Activated naive CD4-positive, alpha-beta T cell treated with anti-CD3 and anti-CD28 coated beads for 36 hours (primary cell): ENCODE data around the gene IFNK. TPM values are rescaled to one million over a fixed set of nuclear protein-coding genes. Genes with fewer than 3 reads are reported as not detected.

Experiments
- CTCF ChIA-PET: fragments of 350-600 bp; sonication (Branson Sonifier 250); formaldehyde crosslinking; loops from one replicate; lab custom pipeline; 2021; ENCODE audit warnings: antibody characterized with exemption; lab: Charles Lee
- DNase-seq: peaks from one replicate; pipeline ENCODE4 v3.0.0-alpha.2; 2020
- H3K27ac Mint-ChIP-seq: one replicate; pipeline ENCODE4 v1.8.0; 2021; ENCODE audit warnings: mild to moderate bottlenecking, mixed read lengths
- H3K27me3 Mint-ChIP-seq: one replicate; pipeline ENCODE4 v1.8.0; 2021; ENCODE audit warnings: low read depth, mixed read lengths
- H3K36me3 Mint-ChIP-seq: one replicate; pipeline ENCODE4 v1.8.0; 2021; ENCODE audit warnings: low read depth, mixed read lengths
- H3K4me1 Mint-ChIP-seq: one replicate; pipeline ENCODE4 v1.8.0; 2021; ENCODE audit warnings: low read depth, mixed read lengths
- H3K4me3 Mint-ChIP-seq: one replicate; pipeline ENCODE4 v1.8.0; 2021; ENCODE audit warnings: mild to moderate bottlenecking, moderate library complexity, mixed read lengths
- H3K9me3 Mint-ChIP-seq: one replicate; pipeline ENCODE4 v1.8.0; 2021; ENCODE audit warnings: mixed read lengths
- intact Hi-C: fragments of 100-400 bp; cut with micrococcal nuclease; formaldehyde crosslinking; loops from one replicate; pipeline ENCODE4 v1.15.1; 2023
- total RNA-seq, 2 experiments: library from RNA; stranded (reverse); gene quantifications; one replicate each; pipeline ENCODE4 v1.2.3, GENCODE V29; 2021

The IFNK gene
- under 1 TPM in 1 of 2 experiments, not detected in 1; 0.24 TPM for total RNA-seq

- no peak within 1 kb of the TSS for H3K4me3 Mint-ChIP-seq
- intact Hi-C loops = loop anchor here (1.0 kb wide), 4 partner anchors 19 to 157 kb away; no protein-coding TSS in a partner anchor
These were observed at the start of gene IFNK for GRCh38 chr9:27524236-27524635. TSS of gene IFNK (plus strand) at chr9:27524290. CDS start at chr9:27524337, 47 bp downstream.

GRCh38 chr9:27474305-27474704 lies 49.8 kb upstream of the IFNK start:
- peaks cover 14% of the 10 kb centered on the region for H3K9me3 Mint-ChIP-seq
- H3K36me3 Mint-ChIP-seq = peaks cover 6% of the 10 kb centered on the region
- CTCF ChIA-PET = interaction anchor here (0.6 kb wide), 1 partner anchor 463 kb away, joined by 3 read pairs; no protein-coding TSS in a partner anchor
- H3K4me1 Mint-ChIP-seq = peaks cover 3% of the 10 kb centered on the region
- intact Hi-C loops = no loop called here
- no peak for DNase-seq
- peaks cover 3% of the 10 kb centered on the region for H3K27me3 Mint-ChIP-seq
- H3K4me3 Mint-ChIP-seq = no peak overlapping the region
- H3K27ac Mint-ChIP-seq = no peak overlapping the region

More at GRCh38 chr9:27524236-27524635, at the start of gene IFNK:
- H3K27me3 Mint-ChIP-seq = peaks cover 8% of the 10 kb centered on the region
- CTCF ChIA-PET = no interaction called here
- H3K36me3 Mint-ChIP-seq = peaks cover 2% of the 10 kb centered on the region
- no peaks in the 10 kb centered on the region for H3K9me3 Mint-ChIP-seq
- H3K27ac Mint-ChIP-seq = peak within 1 kb of the TSS; percentile 57
- no peak for DNase-seq
- peaks cover 14% of the 10 kb centered on the region for H3K4me1 Mint-ChIP-seq

GRCh38 chr9:27475057-27475595 lies 49.0 kb upstream of the IFNK start:
- Mint-ChIP-seq H3K4me1 (peaks cover 3% of the 10 kb centered on the region), H3K9me3 (peaks cover 15% of the 10 kb centered on the region), H3K27ac (no peak overlapping the region), H3K4me3 (no peak overlapping the region), H3K27me3 (peaks cover 3% of the 10 kb centered on the region), H3K36me3 (peaks cover 6% of the 10 kb centered on the region)
- DNase-seq = no peak
- CTCF ChIA-PET = interaction anchor here (0.6 kb wide), 1 partner anchor 464 kb away, joined by 3 read pairs; no protein-coding TSS in a partner anchor
- intact Hi-C loops = no loop called here

DNA sequence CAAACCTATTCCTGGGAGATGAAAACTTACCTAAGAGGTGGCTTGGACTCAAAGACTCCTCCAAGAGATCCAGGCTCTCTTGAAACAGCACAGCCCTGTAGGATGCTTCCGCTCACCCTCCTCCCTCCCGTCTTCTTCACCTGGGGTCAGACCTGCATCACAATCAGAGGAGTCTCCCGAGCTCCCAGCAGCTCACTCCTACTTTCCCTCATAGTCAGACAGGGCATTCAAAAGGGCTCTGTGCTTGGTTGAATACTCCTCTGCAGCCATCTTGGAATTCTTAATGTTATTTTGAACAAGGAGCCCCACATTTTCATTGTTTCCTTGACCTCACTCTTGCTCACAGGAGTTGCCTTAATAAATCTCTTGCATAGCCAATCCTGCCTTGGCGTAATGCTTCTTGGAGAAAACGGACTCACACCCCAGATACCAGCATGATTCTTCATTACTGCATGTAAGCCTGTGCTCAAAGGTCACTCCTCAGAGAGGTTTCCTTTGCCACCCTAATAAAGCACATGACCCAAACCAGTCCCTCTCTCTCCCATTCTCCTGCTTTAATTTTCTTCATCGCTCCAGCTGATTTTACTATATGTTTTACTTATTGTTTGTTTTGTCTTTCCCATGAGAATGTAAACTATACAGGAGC lies 47.1 kb upstream of the IFNK start:
- CTCF ChIA-PET = no interaction called here
- H3K4me1 Mint-ChIP-seq = peaks cover 3% of the 10 kb centered on the region
- peaks cover 6% of the 10 kb centered on the region for H3K36me3 Mint-ChIP-seq
- peaks cover 15% of the 10 kb centered on the region for H3K9me3 Mint-ChIP-seq
- no peak overlapping the region for H3K4me3 Mint-ChIP-seq
- intact Hi-C loops = no loop called here
- DNase-seq = no peak
- H3K27me3 Mint-ChIP-seq = peaks cover 3% of the 10 kb centered on the region
- no peak overlapping the region for H3K27ac Mint-ChIP-seq

- H3K36me3 Mint-ChIP-seq = peaks cover 6% of the 10 kb centered on the region
- H3K27me3 Mint-ChIP-seq = no peaks in the 10 kb centered on the region
- H3K4me1 Mint-ChIP-seq = peaks cover 3% of the 10 kb centered on the region
- peaks cover 15% of the 10 kb centered on the region for H3K9me3 Mint-ChIP-seq
- DNase-seq = no peak
- no peak overlapping the region for H3K27ac Mint-ChIP-seq
- intact Hi-C loops = no loop called here
- no peak overlapping the region for H3K4me3 Mint-ChIP-seq
- CTCF ChIA-PET = no interaction called here
These were observed 45.8 kb upstream of the IFNK start for GRCh38 chr9:27478322-27478721.

DNA sequence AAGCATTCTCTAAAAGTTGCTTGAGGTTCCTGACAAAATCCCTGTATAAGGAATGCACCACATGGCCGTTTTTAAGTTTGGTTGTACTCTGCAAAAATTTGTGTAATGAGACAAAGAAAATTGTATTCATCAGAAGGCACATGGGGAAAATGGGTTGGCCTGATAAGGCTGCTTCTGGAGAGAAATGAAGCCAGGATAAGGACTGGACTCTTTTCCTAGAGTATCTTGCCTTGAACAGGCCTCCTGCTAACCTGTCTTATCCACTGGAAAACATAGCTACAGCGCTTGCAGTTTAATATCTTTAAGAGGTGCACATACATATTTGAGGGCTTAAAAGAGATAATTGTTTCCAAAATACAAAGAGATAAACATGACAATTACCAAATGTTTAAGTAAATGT lies 41.4 kb upstream of the IFNK start:
- Mint-ChIP-seq H3K4me3 (no peak overlapping the region), H3K36me3 (peaks cover 5% of the 10 kb centered on the region), H3K4me1 (peaks cover 14% of the 10 kb centered on the region), H3K27me3 (no peaks in the 10 kb centered on the region), H3K27ac (no peak overlapping the region), H3K9me3 (peaks cover 15% of the 10 kb centered on the region)
- intact Hi-C loops = no loop called here
- CTCF ChIA-PET = interaction anchor here (0.7 kb wide), 1 partner anchor 24 kb away, joined by 3 read pairs; no protein-coding TSS in a partner anchor
- no peak for DNase-seq

GRCh38 chr9:27483576-27483975 lies 40.5 kb upstream of the IFNK start:
- intact Hi-C loops = no loop called here
- CTCF ChIA-PET = interaction anchor here (0.7 kb wide), 1 partner anchor 23 kb away, joined by 3 read pairs; no protein-coding TSS in a partner anchor
- no peak overlapping the region for H3K4me3 Mint-ChIP-seq
- peaks cover 3% of the 10 kb centered on the region for H3K36me3 Mint-ChIP-seq
- DNase-seq = no peak
- no peaks in the 10 kb centered on the region for H3K27me3 Mint-ChIP-seq
- peaks cover 14% of the 10 kb centered on the region for H3K4me1 Mint-ChIP-seq
- peaks cover 9% of the 10 kb centered on the region for H3K9me3 Mint-ChIP-seq
- H3K27ac Mint-ChIP-seq = no peak overlapping the region

DNA sequence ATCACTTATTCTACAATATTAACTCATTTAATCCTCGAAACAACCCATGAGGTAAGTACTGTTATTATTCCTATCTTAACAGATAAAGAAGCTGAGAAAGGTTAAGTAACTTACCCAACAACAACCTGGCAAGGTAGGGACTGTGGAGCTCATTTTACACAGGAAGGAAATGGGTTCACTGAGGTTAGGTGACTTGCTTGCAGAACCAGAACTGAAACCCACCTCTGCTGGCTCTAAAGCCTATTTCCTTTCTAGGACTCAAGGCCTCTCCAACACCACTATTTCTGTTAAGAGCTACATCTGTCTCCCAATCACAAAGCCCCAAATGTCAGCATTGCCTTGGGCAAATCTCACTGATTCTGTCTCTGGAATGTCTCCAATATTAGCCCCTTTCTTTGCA lies 38.9 kb upstream of the IFNK start:
- Mint-ChIP-seq H3K4me1 (peaks cover 25% of the 10 kb centered on the region), H3K36me3 (peaks cover 2% of the 10 kb centered on the region), H3K9me3 (no peaks in the 10 kb centered on the region), H3K27me3 (no peaks in the 10 kb centered on the region), H3K27ac (no peak overlapping the region), H3K4me3 (no peak overlapping the region)
- CTCF ChIA-PET = interaction anchor here (1.0 kb wide), 1 partner anchor 44 kb away, joined by 5 read pairs; the partner anchor contains the start of gene MOB3B
- intact Hi-C loops = no loop called here
- peak; percentile 18 for DNase-seq

DNA sequence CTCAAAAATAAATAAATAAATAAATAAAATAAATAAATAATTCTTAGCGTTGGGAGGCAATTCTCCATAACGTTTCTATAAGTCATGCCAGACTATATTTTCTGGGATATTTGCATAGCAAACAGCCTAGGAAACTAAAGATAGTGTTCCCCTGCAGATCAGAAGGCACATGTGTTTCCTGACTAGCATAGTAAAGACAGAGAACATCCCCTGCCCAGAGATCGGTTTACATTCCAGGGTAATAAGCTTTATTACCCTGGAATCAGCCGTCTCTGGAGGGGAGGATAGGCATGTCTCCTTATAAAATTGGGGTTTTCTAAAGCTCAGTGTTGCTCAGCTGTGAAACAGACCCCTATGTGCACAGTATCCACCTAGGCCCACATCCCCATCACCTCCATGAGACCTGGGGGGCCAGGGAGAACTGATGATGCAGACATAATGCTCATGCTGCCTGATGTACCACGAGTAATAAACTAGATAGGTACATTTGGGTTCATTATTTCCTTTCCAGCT lies 36.9 kb upstream of the IFNK start:
- intact Hi-C loops = no loop called here
- no peaks in the 10 kb centered on the region for H3K27me3 Mint-ChIP-seq
- no peaks in the 10 kb centered on the region for H3K9me3 Mint-ChIP-seq
- H3K27ac Mint-ChIP-seq = no peak overlapping the region
- CTCF ChIA-PET = no interaction called here
- H3K36me3 Mint-ChIP-seq = peaks cover 2% of the 10 kb centered on the region
- peaks cover 25% of the 10 kb centered on the region for H3K4me1 Mint-ChIP-seq
- DNase-seq = no peak
- no peak overlapping the region for H3K4me3 Mint-ChIP-seq

DNA sequence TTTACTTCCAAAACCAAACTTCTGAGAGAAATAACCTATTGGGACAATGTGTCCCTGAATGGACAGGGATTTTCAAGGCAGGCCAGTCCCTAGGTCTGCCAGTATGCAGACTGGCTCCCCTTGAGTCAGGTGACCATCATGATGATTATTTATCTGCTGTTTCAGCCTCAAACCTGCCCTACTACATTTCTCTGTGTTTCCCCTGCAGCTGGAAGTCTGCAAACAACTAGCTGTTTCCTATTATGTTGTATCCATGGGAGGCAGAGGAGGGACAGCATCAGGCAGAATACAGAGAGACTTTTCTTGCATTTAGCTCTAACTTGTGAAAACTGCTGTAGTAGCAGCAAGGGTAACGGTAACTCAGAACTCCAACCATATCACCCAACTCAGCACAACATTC lies 36.2 kb upstream of the IFNK start:
- Mint-ChIP-seq H3K4me3 (no peak overlapping the region), H3K36me3 (peaks cover 2% of the 10 kb centered on the region), H3K9me3 (no peaks in the 10 kb centered on the region), H3K4me1 (peaks cover 25% of the 10 kb centered on the region), H3K27me3 (no peaks in the 10 kb centered on the region), H3K27ac (no peak overlapping the region)
- intact Hi-C loops = loop anchor here (2.0 kb wide), 2 partner anchors 17 to 27 kb away; no protein-coding TSS in a partner anchor
- CTCF ChIA-PET = no interaction called here
- DNase-seq = no peak

- H3K36me3 Mint-ChIP-seq = peaks cover 4% of the 10 kb centered on the region
- no peaks in the 10 kb centered on the region for H3K27me3 Mint-ChIP-seq
- H3K4me3 Mint-ChIP-seq = no peak overlapping the region
- H3K4me1 Mint-ChIP-seq = peaks cover 25% of the 10 kb centered on the region
- no peak overlapping the region for H3K27ac Mint-ChIP-seq
- CTCF ChIA-PET = interaction anchor here (0.7 to 1.6 kb wide), 3 partner anchors 29 to 157 kb away, joined by 3 to 5 read pairs (median 4); no protein-coding TSS in a partner anchor
- DNase-seq = peak; percentile 20
- H3K9me3 Mint-ChIP-seq = peaks cover 3% of the 10 kb centered on the region
- intact Hi-C loops = loop anchor here (1.0 to 2.0 kb wide), 3 partner anchors 10 to 28 kb away; no protein-coding TSS in a partner anchor
These were observed 34.8 kb upstream of the IFNK start for GRCh38 chr9:27489087-27489876.

- CTCF ChIA-PET = no interaction called here
- no peak overlapping the region for H3K4me3 Mint-ChIP-seq
- no peak for DNase-seq
- peaks cover 4% of the 10 kb centered on the region for H3K9me3 Mint-ChIP-seq
- intact Hi-C loops = no loop called here
- peaks cover 11% of the 10 kb centered on the region for H3K4me1 Mint-ChIP-seq
- peaks cover 5% of the 10 kb centered on the region for H3K36me3 Mint-ChIP-seq
- H3K27me3 Mint-ChIP-seq = no peaks in the 10 kb centered on the region
- H3K27ac Mint-ChIP-seq = no peak overlapping the region
These were observed 32.9 kb upstream of the IFNK start for GRCh38 chr9:27491154-27491553.
